Measurements from ENCODE around the gene GLT1D1.

Gene GLT1D1

DNA sequence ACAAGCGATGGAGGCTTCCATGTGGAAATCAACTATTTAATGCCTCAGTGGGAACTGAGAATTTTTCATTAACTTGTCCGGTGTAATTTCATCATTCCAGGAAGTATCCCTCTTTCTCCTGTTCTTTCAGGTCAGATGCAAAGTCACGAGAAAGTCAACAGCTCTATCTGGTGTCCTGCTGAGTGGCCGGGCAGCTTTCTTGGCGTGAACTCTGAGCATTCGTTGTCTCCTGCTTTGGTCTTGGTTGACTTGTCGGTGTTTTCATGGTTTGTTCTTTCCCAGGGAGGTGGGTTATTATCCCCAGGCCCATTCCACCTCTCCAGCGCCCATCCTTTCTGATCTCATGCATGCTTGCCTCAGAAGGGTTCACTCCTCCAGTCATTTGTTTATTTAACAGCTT lies 149.1 kb downstream of the GLT1D1 start:
- no peak for DNase-seq (ENCODE audit: low read depth, low spot score)

DNA sequence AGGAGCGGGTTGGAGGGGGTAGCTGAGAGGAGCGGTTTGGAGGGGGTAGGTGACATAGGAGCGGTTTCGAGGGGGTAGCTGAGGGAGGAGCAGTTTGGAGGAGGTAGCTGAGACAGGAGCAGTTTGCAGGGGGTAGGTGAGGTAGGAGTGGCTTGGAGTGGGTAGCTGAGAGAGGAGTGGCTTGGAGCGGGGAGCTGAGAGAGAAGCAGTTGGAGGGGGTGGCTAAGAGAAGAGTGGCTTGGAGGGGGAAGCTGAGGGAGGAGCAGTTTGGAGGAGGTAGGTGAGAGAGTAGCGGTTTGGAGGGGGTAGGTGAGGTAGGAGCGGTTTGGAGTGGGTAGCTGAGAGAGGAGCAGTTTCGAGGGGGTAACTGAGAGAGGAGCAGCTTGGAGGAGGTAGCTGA lies 152.1 kb downstream of the GLT1D1 start:
- no peak for DNase-seq (ENCODE audit: low read depth, low spot score)

DNA sequence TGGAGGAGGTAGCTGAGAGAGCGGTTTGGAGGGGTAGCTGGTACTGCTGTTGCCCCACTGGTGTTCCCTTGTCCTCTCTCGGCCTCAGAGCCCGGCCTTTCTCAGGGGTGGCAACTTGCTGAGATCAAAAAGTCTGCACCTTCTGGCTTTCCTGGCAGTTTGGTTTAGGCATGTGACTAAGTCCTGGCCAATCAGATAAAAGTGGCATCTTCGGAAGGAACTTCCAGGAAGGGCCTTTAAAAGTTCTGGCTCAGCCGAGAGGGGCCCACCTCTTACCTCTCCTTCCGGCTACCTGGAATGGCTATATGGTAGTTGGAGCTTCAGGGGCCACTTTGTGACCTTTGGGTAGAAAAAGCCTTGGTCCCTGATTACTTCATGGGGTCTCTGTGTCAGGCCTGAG lies 152.6 kb downstream of the GLT1D1 start:
- no peak for DNase-seq (ENCODE audit: low read depth, low spot score)

DNA sequence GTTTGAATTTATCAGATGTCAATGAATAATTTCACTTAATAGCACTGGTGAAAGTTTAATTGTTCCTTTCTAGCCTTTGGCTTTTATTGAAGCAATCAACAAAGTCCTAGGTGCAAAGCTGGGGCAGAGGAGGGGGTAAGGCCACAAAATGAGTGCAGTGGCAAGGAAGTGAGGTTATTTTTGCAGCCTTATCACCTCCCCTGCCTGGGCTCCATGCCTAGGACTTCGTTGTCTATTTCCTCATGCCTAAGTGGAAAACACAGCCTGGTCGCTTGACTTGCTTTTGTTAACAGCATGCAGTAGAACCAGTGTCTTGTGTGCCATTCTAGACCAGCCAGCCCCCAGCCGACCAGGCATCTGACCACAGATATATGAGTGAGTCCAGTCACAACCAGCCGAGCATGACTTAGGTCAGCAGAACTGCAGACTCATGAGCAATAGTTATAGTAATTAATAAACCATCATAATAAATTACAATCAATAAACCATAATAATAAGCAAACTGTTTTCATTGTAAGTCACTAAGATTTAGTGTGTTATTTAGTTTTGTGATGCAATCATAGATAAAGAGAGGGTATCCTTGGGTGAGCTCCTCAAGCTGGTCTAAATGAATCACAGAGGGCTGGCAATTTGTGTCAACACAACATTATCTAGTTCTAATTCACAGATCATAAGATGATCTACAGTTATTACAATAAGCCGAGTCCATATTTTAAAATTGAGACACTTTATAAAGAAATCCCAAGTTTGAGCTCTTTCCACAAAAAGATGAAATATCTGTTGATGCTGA lies 156.8 kb downstream of the GLT1D1 start:
- DNase-seq (ENCODE audit: low read depth, low spot score), result no peak

DNA sequence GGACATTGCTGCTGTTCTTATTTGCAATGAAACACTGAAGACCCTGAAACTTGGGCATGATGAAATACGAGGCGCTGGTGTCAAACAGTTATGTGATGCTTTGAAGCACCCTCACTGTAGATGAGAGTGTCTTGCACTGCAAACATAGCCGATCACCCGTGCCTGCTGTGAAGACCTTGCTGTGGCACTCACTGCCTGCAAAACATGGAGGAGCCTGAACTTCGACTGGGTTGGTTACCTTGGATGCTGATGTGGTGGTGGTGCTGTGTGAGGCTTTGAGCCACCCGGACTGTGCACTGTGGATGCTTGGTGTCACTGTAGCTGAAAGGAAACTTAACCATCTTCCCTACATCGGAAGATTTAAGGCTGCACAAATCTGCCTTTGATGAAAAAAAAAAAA lies 162.9 kb downstream of the GLT1D1 start:
- DNase-seq (ENCODE audit: low read depth, low spot score), result no peak

DNA sequence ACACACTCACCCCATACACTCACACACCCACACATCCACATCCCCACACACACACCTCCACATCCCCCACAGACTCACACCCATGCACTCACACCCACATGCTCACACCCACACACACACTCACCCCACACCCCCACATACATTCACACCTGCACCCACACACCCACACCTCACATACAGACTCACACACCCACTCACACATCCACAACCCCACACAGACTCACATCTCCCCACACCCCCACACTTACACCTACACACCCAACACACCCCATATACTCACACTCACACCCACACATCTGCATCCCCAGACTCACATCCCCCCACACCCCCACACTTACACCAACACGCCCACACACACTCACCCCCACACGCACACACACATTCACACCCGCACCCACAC lies 171.8 kb downstream of the GLT1D1 start:
- no peak for DNase-seq (ENCODE audit: low read depth, low spot score)

DNA sequence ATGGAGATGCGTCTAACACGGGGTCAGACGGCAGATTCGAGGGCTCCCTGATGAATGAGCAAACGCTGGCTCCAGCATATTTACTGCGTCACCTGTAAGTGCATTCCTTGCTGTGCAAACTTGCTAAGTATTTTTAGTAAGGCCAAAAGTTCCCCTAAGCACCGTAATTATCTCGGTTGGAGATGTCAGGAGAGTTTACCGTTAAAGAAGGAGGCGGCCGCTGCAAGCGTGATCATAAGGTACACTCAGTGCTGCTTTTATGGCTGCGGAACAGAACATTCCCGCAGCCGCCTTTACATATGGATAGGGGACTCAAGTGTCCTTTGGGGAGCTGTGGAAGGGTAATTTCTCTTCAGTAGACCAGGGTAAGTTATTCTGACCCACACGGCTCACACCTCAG lies 175.6 kb downstream of the GLT1D1 start:
- no peak for DNase-seq (ENCODE audit: low read depth, low spot score)
